ENCODE results near the gene SH3RF3.

SH3RF3 gene

DNA sequence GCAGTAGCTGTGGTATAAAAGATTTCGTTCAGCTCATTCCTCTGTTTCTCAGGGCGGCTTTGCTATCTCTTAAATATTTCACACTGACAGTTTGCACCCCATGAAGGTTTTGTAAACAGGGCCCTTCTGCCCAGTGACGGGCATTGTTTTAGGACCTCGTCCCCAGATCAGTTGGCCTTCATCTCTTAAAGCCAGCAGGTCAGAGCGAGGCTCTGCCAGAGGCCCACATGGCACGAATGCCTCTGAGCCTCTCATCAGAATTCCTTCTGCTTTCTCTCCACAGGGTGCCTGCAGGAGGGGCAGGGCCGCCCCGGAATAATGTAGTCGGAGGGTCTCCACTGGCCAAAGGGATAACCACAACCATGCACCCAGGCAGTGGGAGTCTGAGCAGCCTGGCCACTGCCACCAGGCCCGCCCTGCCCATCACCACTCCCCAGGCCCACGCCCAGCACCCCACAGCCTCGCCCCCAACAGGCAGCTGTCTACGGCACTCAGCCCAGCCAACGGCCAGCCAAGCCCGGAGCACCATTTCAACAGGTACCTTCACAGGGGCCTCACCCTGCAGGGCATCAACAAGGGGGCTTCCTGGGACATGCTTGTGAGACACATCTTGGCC is 307.7 kb downstream of the SH3RF3 start:
- no peak for DNase-seq (ENCODE audit: low read depth)

DNA sequence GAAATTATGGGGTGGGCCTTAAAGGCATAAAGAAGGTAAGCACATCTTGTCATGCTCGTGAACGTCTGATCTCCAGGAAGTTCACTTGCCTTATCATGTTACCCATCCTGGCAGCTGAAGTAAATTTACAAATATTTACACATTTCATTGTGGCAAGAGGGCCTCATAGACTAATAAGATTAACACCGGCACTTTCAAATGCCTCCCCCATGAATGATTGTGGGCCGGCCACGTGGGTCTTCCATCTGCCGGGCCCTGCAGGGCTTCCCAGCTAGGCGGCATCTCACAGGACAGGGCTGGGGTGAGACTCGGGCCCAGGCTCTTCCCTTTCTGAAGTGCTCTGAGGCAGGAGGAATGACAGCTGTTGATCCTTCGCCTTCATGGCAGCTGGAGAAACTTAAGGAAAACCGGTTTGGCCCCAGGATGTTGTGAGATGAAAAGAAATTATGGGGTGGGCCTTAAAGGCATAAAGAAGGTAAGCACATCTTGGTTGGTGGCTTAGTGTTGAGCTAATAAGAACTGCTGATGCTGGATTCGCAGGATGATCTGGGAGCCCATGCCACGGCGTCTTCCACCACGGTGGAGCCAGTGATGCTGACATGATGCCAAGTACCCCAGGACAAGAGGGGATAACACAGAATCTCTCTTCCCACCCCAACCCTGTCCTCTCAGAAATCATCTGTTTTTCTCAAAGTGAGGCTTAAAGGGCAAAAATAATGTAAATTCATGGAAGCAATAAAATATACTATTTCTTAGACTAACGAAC is 308.5 kb downstream of the SH3RF3 start:
- no peak for DNase-seq (ENCODE audit: low read depth)

DNA sequence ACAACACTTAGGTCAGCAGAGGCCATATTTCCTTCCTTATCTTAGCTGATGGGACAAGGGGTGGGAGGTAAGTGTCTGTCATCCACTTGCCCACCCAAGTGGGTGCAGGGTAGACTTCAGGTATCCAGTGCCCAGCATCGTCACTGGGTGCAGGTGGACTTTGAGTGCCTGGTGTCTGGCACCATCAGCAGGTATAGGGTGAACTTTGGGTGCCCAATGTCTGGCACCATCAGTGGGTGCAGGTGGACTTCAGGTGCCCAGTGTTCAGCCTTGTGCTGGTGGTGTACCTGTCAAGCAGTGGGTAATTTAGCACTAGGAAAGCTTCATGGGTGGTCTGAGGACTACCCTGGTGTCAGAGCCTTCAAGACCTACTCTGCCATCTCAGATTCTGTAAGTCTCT is 309.1 kb downstream of the SH3RF3 start:
- DNase-seq (ENCODE audit: low read depth), result no peak

DNA sequence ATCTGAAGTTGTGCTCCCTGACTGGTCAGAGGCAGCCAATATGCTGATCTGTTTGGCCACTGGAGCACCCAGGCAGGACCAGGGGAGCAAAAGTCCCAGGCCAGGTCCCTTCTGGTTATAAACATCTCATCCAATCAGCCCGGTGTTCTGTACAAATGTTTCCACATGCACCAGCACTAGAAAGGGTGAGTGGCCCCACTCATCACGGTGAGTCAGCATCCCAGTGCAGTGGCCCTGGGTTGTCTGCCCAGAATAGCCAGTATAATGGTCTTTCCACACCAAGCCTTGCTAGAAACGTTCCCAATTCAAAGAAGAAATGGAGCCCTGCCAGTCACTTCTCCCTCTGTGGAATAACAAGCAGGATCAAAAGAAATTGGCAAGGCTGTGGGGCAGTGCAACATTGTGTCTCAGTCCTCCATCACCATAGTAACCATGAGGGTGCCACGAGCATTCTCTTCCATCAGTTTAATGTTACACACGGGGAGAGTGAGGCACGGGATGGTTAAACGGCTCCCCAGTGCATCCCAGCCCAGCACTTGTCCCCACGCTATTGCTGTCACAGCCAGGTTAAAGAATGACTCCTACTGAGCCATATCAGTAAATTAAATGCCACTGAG is 309.9 kb downstream of the SH3RF3 start:
- no peak for DNase-seq (ENCODE audit: low read depth)

DNA sequence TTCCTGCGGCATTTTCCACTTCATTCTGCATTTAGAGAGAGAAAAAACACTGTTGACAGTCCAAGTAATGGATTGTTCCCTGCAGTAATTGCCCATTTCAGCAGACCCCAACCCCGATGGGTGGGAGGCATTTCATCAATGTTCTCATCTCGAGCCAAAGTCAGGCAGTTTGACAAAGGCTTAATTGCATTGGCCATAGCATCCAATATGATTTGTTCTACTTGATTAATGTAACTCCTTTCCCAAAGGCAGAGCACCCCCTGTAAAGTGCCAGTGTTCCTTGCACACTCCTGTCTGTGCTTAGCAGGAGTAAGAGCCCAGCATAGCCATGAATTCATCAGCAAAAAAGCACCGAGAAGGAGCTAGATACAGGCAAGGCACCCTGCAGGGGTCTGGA is 310.4 kb downstream of the SH3RF3 start:
- no peak for DNase-seq (ENCODE audit: low read depth)

DNA sequence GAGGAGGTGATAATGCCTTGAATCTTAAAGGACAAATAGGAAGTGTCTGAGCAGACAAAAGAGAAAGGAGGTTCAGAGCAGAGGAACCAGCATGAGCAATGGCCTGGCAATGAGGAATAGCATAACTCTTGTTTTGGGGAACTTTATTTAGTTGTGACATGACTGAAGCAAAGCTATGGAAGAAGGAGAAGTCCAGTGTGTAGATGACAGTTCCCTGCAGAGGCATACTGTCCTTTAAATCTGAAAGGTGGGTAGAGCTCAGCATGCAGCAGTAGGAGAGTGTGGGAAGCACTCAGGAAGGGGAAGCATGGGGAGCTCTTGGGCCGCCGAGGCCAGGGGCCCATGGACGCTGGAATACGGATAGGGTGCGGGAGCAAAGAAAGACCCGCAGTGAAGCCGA is 311.0 kb downstream of the SH3RF3 start:
- DNase-seq (ENCODE audit: low read depth), result no peak

DNA sequence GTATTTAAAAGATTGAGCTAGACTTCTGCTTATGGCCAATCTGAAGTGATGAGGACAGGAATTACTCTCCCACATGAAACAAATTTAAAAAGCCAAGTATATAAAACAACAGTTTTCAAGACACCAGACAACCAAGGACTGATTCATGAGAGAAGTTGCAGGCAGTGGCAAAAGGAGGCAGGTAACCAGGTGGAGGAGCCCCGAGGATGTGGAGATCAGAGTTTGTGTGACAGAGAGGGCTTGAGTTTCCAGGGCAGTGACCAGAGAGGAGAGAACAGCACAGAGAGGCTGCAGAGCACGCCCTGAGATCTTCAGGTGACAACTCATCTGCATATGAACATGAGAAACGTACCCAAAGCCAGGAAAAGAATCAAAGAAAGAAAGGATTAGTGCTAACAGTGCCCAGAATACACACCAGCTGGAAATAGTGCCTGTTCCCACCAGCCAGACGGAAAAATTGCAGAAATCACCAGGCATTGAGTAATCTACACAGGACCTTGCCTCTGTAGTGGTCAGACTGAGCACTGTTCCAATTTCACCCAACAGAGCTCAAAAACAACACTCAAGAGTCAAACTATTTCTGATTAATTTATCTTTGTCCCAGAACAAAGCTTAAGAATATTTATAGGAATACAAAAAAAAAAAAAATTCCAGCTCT is 311.6 kb downstream of the SH3RF3 start:
- DNase-seq (ENCODE audit: low read depth), result no peak

DNA sequence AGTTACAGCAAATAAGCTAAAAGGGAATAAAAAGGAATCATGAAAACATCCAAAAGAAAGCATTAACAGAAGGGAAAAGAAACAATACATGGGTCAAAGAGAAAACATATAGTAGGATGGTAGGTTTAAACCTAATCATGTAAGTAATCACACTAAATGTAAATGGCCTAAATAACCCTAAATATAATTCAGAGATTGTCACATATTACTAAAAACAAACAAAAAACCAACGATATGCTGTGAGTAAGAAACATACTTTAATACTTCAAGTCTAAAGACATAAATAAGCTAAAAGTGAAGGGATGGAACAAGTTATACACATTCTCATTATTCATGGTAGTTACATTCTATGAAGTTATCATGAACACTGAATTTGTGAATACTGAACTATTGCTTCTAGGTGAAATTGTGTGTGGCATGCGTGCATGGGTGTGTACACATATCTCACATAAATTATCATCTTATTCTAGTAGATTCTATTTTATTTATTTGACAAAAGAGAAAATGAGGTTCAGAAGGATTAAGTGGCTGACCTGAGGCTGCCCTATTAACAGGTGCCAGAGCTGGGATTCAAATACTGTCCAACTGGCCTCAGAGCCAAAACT is 313.8 kb downstream of the SH3RF3 start:
- no peak for DNase-seq (ENCODE audit: low read depth)

DNA sequence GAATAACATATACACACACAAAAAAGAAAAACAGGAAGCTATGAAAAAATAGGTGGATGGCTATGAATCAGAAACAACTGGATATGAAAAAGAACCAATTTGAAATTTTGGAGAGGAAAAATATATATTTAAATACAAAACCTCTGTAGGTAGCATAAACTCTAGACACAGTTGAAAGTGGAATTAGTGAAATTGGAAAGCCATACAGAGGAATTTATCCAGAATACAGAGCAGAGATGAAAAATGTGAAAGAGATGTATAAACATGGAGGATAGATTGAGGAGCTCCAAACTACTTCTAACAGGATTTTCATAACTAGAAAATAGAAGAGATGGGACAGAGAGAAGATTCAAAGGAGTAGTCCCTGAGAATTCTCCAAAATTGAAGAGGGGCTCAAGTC is 315.9 kb downstream of the SH3RF3 start:
- no peak for DNase-seq (ENCODE audit: low read depth)

DNA sequence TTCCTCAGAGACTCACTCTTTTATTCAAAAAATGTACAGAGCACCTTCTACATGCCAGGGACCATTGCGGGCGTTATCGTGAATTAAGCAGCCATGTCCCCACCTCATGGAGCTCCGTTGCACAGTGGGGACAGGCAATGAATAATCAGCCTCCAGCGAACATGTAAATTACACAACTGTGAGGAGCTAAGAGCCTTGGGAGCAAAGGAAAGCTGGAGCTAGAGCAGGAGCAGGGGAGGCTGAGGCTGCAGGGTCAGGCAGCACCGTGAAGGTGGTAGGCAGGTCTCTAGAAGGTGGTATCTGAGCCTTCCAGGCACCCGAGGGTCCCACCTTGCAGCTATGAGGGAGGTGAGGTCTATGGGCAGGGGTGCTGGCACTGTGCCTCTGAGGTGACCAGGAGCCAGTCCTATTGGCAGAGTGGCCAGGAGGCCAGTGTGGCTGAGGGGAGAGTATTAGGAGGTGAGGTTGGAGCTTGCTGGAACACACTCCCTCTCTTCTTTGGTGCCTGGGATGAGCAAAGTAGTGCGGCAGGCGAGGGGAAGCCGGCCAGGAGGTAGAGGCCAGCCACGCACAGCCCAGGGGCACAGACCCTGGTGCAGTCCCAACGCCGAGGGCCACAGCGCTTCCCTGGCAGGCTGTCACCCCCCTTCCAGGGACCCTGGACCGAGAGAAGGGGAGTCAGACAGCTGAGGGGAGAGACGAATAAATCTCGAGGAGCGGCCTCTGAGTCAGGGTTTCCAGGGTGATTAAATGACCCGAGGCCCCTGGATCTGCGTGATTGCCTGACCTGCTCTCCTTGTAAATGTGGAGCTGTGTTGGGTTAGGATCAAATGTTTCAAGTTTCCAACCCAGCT is 317.5 kb downstream of the SH3RF3 start:
- no peak for DNase-seq (ENCODE audit: low read depth)

DNA sequence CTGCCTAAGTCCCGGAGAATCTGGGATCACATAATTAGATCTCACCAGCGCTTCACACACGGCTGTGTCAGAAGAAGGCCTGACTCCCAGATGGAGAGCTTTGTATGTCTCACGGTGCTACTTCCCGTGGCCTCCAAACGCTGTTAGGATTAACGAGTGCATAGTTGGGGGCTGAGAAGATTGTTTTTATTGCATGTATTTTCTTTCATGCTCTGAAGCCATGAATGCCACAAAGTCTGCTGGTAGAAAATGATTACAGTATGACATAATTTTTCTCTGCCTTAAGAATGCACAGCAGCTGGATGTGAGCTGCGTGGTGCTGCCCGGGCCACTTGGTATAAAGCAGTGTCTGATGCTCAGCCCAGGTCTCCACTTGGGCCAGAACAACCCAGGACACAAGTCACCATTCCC is 318.3 kb downstream of the SH3RF3 start:
- no peak for DNase-seq (ENCODE audit: low read depth)

DNA sequence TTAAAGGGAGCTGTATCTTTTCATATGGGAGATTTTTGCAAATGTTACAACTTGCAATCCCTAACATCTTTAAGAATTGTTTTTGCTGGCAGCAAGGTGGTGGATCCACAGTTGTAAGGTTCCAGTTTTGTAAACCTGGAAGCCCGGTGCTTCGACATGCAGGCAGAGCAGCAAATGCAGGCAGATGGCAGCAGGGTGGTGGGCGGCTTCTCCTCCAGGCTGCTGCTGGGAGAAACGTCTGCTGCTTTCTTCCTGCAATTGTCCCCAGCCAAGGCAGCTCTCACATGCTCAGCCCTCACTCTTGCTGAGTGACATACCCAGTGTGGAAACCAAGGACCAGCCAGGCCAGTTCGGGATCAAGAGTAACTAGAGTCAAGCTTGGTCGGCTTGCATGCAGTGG is 318.8 kb downstream of the SH3RF3 start:
- DNase-seq (ENCODE audit: low read depth), result no peak

DNA sequence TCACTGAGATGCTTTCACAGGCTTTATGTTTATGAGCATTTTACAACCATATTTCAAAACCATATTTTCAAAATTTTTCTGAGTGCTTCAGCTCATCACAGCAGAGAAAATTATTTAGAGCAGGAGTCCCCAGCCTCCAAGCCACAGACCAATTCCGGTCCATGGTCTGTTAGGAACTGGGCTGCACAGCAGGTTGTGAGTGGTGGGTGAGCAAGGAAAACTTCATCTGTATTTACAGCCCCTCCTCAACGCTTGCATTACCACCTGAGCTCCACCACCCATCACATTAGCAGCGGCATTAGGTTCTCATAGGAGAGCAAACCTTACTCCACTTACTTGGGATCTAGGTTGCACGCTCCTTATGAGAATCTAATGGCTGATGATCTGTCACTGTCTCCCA is 319.2 kb downstream of the SH3RF3 start:
- DNase-seq (ENCODE audit: low read depth), result no peak

DNA sequence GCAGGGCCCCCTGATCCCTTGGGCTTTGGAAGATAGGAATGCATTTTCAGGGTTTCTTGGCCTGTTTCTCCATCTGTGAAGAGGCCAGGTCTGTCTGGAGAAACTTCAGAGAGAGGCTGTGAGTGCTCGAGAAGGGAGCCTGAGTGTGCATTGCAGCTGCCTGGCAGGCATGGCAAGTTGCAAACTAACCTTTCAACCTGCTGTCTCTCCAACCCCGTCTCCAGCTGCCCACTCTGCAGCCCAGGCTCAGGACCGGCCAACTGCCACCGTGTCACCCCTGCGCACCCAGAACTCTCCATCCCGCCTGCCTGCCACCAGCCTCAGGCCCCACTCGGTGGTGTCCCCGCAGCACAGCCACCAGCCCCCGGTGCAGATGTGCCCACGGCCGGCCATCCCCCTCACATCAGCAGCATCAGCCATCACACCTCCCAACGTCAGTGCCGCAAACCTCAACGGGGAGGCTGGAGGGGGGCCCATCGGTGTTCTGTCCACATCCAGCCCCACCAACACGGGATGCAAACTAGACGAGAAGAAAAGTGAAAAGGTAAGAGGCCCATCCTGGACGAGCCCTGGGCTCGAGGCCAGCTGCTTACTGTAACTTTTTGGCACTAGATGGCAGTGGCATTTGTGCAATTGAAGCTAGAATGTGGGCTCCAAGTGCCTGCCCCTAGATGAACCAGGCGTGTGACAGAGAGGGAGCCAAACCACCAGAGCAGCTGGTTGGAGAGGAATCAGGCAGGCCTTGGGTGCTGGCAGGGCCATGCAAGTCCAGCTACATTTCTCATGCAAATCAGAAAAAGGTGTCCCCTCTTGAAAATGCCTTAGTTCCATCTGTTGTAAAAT is 320.2 kb downstream of the SH3RF3 start:
- no peak for DNase-seq (ENCODE audit: low read depth)

DNA sequence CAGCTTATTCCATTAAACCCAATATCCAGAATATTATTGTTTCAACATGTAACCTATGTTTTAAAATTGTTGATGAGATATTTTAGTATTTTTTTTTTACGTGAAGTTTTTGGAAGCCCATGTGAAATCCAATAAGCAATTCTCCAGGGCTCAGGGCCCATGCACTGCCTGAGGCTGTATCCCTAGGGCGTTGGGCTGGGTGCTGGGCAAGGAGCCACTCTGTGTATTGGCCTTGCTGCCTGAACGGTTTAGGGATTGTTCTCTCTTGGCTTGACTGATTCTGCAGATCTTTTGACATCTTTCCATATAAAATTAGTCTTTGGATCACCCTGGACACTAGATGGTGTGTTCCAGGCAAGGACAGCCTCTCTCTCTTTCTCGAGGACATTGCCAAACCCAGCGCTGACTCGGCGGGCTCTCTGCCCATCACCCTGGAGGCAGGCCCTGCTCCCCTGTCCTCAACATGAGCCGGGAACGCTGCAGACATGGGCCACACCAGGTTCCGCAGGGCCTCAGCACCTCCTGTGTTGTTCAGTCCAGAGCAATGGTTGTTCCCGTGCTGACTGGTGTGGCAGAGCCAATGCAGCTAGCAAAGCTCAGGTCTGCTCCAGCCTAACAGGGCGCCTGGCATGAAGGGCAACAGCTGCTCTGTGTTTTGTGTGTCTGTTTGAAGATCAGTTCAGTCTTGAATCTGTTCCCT is 321.7 kb downstream of the SH3RF3 start:
- DNase-seq (ENCODE audit: low read depth), result no peak

DNA sequence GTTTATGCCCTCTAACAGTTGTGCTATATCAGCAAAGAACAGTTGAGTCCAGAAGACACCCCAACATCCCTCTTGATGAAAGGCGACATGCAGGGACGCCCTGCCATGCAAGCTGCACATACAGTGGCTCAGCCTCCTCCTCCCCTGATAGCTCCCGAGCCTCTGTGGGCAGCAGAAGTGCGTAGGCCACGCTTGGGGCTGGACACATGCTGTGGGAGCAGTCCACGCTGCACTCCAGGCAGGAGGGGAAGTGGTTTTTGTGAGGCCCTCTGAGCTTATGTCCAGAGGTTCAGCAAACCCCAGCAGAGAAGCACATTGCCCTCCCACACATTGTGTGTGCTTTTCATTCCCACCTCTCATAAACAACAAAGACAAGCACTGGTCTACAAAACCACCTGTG is 322.7 kb downstream of the SH3RF3 start:
- no peak for DNase-seq (ENCODE audit: low read depth)

DNA sequence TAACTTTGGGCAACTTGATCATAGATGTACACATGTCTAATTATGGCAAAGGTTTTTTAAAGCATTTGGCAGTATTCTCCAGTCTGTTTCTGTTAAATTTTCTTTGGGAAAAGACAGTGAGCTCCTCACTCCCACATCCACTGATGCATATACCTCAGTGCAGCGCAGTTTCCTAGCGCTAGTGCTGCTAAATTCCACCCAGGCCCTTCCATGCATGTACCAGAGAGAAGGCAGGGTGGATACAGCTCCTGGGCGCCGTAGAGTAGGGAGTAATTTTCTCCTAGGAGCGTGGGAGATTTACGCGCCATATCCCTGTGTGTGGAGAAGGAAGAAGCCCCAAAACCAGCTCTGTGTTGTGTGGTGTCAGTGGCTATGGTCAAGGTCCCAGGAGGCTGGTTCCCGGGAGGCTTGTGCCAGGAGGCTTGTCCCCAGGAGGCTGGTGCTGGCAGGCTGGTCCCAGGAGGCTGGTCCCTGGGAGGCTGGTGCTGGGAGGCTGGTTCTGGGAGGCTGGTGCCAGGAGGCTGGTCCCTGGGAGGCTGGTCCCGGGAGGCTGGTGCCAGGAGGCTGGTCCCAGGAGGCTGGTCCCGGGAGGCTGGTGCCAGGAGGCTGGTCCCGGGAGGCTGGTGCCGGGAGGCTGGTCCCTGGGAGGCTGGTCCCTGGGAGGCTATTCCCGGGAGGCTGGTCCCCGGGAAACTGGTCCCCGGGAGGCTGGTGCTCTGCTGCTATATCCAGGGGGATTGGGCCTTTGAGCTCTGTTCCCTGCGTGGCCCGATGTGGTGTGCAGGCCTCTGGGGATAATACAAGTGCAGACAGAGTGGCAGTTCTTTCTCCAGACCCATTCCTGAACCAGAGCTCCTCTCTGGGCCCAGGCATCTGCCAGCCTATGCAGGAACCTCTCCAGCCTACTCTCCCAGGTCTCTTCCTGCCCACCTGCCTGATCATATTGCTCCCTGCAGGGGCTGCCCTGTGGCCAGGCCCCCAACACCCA is 323.6 kb downstream of the SH3RF3 start:
- DNase-seq (ENCODE audit: low read depth), result no peak

DNA sequence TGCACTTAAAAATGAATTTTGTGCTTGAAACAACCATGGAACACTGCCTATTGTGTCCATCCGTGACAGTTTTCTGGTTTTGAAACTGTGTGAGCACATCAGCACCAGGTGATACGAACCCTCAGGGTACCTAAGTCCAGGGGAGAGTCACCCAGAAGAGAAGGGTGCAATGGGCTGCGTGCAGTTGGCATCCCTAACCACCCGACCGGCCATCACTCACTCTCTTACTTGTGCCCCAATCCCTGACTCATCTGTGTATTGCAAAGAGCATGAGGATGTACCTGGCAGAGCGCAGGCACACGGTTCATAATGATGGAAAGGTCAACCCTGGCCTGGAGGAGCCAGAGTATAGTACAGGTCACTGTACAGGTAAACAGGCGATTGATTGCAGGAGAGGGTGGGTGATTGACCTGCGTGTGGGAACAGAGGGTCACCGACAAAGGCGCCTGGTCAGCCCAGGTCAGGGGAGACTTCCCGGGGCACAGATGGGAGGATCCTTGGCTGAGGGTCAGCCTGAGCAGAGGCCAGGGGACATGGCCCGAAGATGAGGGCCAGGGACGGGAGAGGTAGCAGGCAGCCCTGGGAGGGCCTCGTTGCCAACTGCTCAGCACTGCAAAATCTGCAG is 324.5 kb downstream of the SH3RF3 start:
- DNase-seq (ENCODE audit: low read depth), result no peak

Measured in activated T-cell treated with anti-CD3 and anti-CD28 coated beads for 1 hour (primary cell).